ENCODE results near the gene CDC16. TPM values are rescaled to one million over a fixed set of nuclear protein-coding genes. Genes with fewer than 3 reads are reported as not detected.

Gene CDC16
- total and polyA plus RNA-seq, 5 donors, result 35.6 to 52.7 (median 40.3) TPM

GRCh38 chr13:114204894-114205293, 29.8 kb upstream of the CDC16 start:
- intact Hi-C loops (cut with DNase I), result no loop called here
- 75% methylated on average over 4 of the region's 4 CpGs for WGBS
- ATAC-seq, result no peak
- Histone ChIP-seq H3K4me3 (ENCODE audit: low read length) (no peak overlapping the region), H3K27ac (ENCODE audit: low read length) (no peak overlapping the region), H3K27me3 (ENCODE audit: control insufficient read depth, insufficient read depth) (no peaks in the 10 kb centered on the region), H3K4me1 (ENCODE audit: control insufficient read depth, insufficient read depth, low read length) (no peaks in the 10 kb centered on the region), H3K9me3 (ENCODE audit: control insufficient read depth, low read length) (no peaks in the 10 kb centered on the region)
- DNase-seq, result no peak

- Histone ChIP-seq H3K27me3 (ENCODE audit: control insufficient read depth, insufficient read depth) (no peaks in the 10 kb centered on the region), H3K9me3 (ENCODE audit: control insufficient read depth, low read length) (no peaks in the 10 kb centered on the region), H3K4me3 (ENCODE audit: low read length) (no peak overlapping the region), H3K4me1 (ENCODE audit: control insufficient read depth, insufficient read depth, low read length) (no peaks in the 10 kb centered on the region), H3K27ac (ENCODE audit: low read length) (no peak overlapping the region)
- DNase-seq (no peak), ATAC-seq (no peak)
- intact Hi-C loops (cut with DNase I), result no loop called here
- 71% methylated on average over 6 of the region's 6 CpGs for WGBS
These were observed 26.6 kb upstream of the CDC16 start for GRCh38 chr13:114208134-114208533.

GRCh38 chr13:114211446-114212157, 23.1 kb upstream of the CDC16 start:
- DNase-seq (no peak), ATAC-seq (no peak)
- Histone ChIP-seq H3K27me3 (ENCODE audit: control insufficient read depth, insufficient read depth) (no peaks in the 10 kb centered on the region), H3K4me1 (ENCODE audit: control insufficient read depth, insufficient read depth, low read length) (no peaks in the 10 kb centered on the region), H3K27ac (ENCODE audit: low read length) (no peak overlapping the region), H3K4me3 (ENCODE audit: low read length) (no peak overlapping the region), H3K9me3 (ENCODE audit: control insufficient read depth, low read length) (no peaks in the 10 kb centered on the region)
- 79% methylated on average over 26 of the region's 26 CpGs for WGBS
- intact Hi-C loops (cut with DNase I), result no loop called here

- no peak for ATAC-seq
- Histone ChIP-seq H3K9me3 (ENCODE audit: control insufficient read depth, low read length) (no peaks in the 10 kb centered on the region), H3K27ac (ENCODE audit: low read length) (no peak overlapping the region), H3K4me3 (ENCODE audit: low read length) (no peak overlapping the region), H3K4me1 (ENCODE audit: control insufficient read depth, insufficient read depth, low read length) (no peaks in the 10 kb centered on the region), H3K27me3 (ENCODE audit: control insufficient read depth, insufficient read depth) (no peaks in the 10 kb centered on the region)
- 66% methylated on average over 6 of the region's 6 CpGs for WGBS
- DNase-seq, result no peak
- intact Hi-C loops (cut with DNase I), result no loop called here
These were observed 22.6 kb upstream of the CDC16 start for GRCh38 chr13:114212158-114212495.

GRCh38 chr13:114213980-114214379, 20.7 kb upstream of the CDC16 start:
- Histone ChIP-seq H3K27me3 (ENCODE audit: control insufficient read depth, insufficient read depth) (no peaks in the 10 kb centered on the region), H3K4me1 (ENCODE audit: control insufficient read depth, insufficient read depth, low read length) (no peaks in the 10 kb centered on the region), H3K4me3 (ENCODE audit: low read length) (no peak overlapping the region), H3K9me3 (ENCODE audit: control insufficient read depth, low read length) (no peaks in the 10 kb centered on the region), H3K27ac (ENCODE audit: low read length) (no peak overlapping the region)
- DNase-seq (no peak), ATAC-seq (no peak)
- intact Hi-C loops (cut with DNase I), result no loop called here
- 90% methylated on average over 7 of the region's 7 CpGs for WGBS

GRCh38 chr13:114219392-114219791, 15.3 kb upstream of the CDC16 start:
- Histone ChIP-seq H3K9me3 (ENCODE audit: control insufficient read depth, low read length) (no peaks in the 10 kb centered on the region), H3K27ac (ENCODE audit: low read length) (no peak overlapping the region), H3K4me3 (ENCODE audit: low read length) (no peak overlapping the region), H3K4me1 (ENCODE audit: control insufficient read depth, insufficient read depth, low read length) (no peaks in the 10 kb centered on the region), H3K27me3 (ENCODE audit: control insufficient read depth, insufficient read depth) (no peaks in the 10 kb centered on the region)
- intact Hi-C loops (cut with DNase I), result no loop called here
- DNase-seq, result no peak
- 37% methylated on average over 3 of the region's 3 CpGs for WGBS
- peak in 1 of 2 donors; percentile 31 for ATAC-seq

GRCh38 chr13:114222461-114222968, 12.2 kb upstream of the CDC16 start:
- Histone ChIP-seq H3K9me3 (ENCODE audit: control insufficient read depth, low read length) (no peaks in the 10 kb centered on the region), H3K27me3 (ENCODE audit: control insufficient read depth, insufficient read depth) (no peaks in the 10 kb centered on the region), H3K4me1 (ENCODE audit: control insufficient read depth, insufficient read depth, low read length) (no peaks in the 10 kb centered on the region), H3K27ac (ENCODE audit: low read length) (no peak overlapping the region), H3K4me3 (ENCODE audit: low read length) (no peak overlapping the region)
- ATAC-seq (peak; percentile 58 to 74), DNase-seq (peak; percentile 31 to 68 (median 61))
- 32% methylated on average over 9 of the region's 9 CpGs for WGBS
- intact Hi-C loops (cut with DNase I), result no loop called here

GRCh38 chr13:114224201-114224600, 10.5 kb upstream of the CDC16 start:
- H3K9me3 ChIP-seq (ENCODE audit: control insufficient read depth, low read length), result no peaks in the 10 kb centered on the region
- DNase-seq (no peak), ATAC-seq (no peak)
- H3K4me3 ChIP-seq (ENCODE audit: low read length), result no peak overlapping the region
- 93% methylated on average over 13 of the region's 13 CpGs for WGBS
- intact Hi-C loops (cut with DNase I), result no loop called here
- H3K27me3 ChIP-seq (ENCODE audit: control insufficient read depth, insufficient read depth), result no peaks in the 10 kb centered on the region
- H3K27ac ChIP-seq (ENCODE audit: low read length), result no peak overlapping the region
- no peaks in the 10 kb centered on the region for H3K4me1 ChIP-seq (ENCODE audit: control insufficient read depth, insufficient read depth, low read length)

GRCh38 chr13:114225610-114226009, 9.1 kb upstream of the CDC16 start:
- H3K27me3 ChIP-seq (ENCODE audit: control insufficient read depth, insufficient read depth), result no peaks in the 10 kb centered on the region

GRCh38 chr13:114226088-114226487, 8.6 kb upstream of the CDC16 start:
- Histone ChIP-seq H3K27ac (ENCODE audit: low read length) (no peak overlapping the region), H3K9me3 (ENCODE audit: control insufficient read depth, low read length) (no peaks in the 10 kb centered on the region), H3K4me1 (ENCODE audit: control insufficient read depth, insufficient read depth, low read length) (no peaks in the 10 kb centered on the region), H3K27me3 (ENCODE audit: control insufficient read depth, insufficient read depth) (no peaks in the 10 kb centered on the region), H3K4me3 (ENCODE audit: low read length) (no peak overlapping the region)
- WGBS, result 87% methylated on average over 11 of the region's 11 CpGs
- ATAC-seq, result no peak
- no peak for DNase-seq
- intact Hi-C loops (cut with DNase I), result loop anchor here in 3 of 4 donors (1.0 to 5.0 kb wide), 3 partner anchors 275 to 409 kb away; no protein-coding TSS in a partner anchor

More at GRCh38 chr13:114225610-114226009, 9.1 kb upstream of the CDC16 start:
- Histone ChIP-seq H3K9me3 (ENCODE audit: control insufficient read depth, low read length) (no peaks in the 10 kb centered on the region), H3K4me3 (ENCODE audit: low read length) (no peak overlapping the region), H3K27ac (ENCODE audit: low read length) (no peak overlapping the region), H3K4me1 (ENCODE audit: control insufficient read depth, insufficient read depth, low read length) (no peaks in the 10 kb centered on the region)
- DNase-seq (no peak), ATAC-seq (no peak)
- intact Hi-C loops (cut with DNase I), result loop anchor here in 3 of 4 donors (1.0 to 5.0 kb wide), 3 partner anchors 274 to 408 kb away; no protein-coding TSS in a partner anchor
- WGBS, result 79% methylated on average over 8 of the region's 8 CpGs

- DNase-seq (peak; percentile 80 to 93 (median 90)), ATAC-seq (peak; percentile 85 to 88)
- no peaks in the 10 kb centered on the region for H3K9me3 ChIP-seq (ENCODE audit: control insufficient read depth, low read length)
- WGBS, result 5% methylated on average over 19 of the region's 19 CpGs
- H3K4me3 ChIP-seq (ENCODE audit: low read length), result no peak overlapping the region
- H3K27me3 ChIP-seq (ENCODE audit: control insufficient read depth, insufficient read depth), result no peaks in the 10 kb centered on the region
- no peak overlapping the region for H3K27ac ChIP-seq (ENCODE audit: low read length)
- intact Hi-C loops (cut with DNase I), result loop anchor here in 3 of 4 donors (1.0 to 5.0 kb wide), 3 partner anchors 276 to 410 kb away; no protein-coding TSS in a partner anchor
- H3K4me1 ChIP-seq (ENCODE audit: control insufficient read depth, insufficient read depth, low read length), result no peaks in the 10 kb centered on the region
These were observed 7.9 kb upstream of the CDC16 start for GRCh38 chr13:114226699-114227323.

Data from right cardiac atrium (tissue), 5 donors.